Endometrial microvascular endothelial cells (primary cell): ENCODE data around the gene CRYGA. TPM values are rescaled to one million over a fixed set of nuclear protein-coding genes. Genes with fewer than 3 reads are reported as not detected.
"Not testable (repeated sequence)": the region's sequence is repeated elsewhere in the genome, so short reads cannot be mapped to it uniquely, and the experiment has no call there.

Source experiments
- in situ Hi-C: cut with HindIII; loops from 2 replicates; pipeline ENCODE4 v1.10.0; 2017; ENCODE audit warnings: low sequenced_read_pairs, low pct_unique_long_range_greater_than_20kb; ENCODE audit errors: inconsistent ontology term
- total RNA-seq: library from RNA; depleted of rRNA; stranded (reverse); fragments of >200 nt; gene quantifications from one replicate; pipeline ENCODE4 v1.2.3, GENCODE V29; 2015; ENCODE audit errors: inconsistent ontology term

Gene CRYGA
- total RNA-seq, 1 donor from 2014 or later, result not detected

DNA sequence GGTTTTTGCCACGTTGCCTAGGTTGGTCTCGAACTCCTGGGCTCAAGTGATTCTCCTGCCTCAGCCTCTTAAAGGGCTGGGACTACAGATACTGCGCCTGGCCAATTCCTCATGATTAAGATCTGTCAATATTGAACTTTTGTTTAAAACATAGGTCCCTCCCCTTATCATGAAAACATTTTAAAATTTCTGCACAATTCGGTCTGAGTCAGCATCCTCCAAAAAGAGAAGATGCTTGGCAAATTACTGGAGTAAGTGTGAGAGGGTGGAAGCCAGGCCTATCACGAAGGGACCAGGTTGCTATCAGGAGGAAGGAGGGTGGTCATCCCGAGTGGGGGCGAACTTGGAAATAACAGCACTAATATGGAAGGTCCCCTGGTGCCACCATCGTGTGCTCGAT is 10.8 kb upstream of the CRYGA start:
- in situ Hi-C loops, result no loop called here

DNA sequence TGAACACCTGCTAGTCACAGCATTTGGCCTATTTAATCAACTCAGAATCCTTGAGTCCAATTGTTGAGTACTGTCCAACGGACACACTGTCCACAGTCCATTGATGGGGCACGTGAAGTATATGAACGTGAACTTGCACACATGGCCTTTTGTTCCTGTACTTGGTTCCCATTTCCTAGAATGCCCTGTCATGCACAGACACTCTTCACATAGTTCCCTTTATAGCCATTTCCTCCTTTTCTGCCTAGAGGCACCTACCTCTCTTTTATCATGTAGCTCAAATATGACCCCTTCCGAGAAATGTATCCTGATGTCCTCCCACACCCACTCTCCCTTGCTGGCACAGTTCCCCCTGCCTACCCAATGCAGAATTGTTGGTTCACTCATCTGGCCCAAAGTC is 8.7 kb upstream of the CRYGA start:
- in situ Hi-C loops, result no loop called here

DNA sequence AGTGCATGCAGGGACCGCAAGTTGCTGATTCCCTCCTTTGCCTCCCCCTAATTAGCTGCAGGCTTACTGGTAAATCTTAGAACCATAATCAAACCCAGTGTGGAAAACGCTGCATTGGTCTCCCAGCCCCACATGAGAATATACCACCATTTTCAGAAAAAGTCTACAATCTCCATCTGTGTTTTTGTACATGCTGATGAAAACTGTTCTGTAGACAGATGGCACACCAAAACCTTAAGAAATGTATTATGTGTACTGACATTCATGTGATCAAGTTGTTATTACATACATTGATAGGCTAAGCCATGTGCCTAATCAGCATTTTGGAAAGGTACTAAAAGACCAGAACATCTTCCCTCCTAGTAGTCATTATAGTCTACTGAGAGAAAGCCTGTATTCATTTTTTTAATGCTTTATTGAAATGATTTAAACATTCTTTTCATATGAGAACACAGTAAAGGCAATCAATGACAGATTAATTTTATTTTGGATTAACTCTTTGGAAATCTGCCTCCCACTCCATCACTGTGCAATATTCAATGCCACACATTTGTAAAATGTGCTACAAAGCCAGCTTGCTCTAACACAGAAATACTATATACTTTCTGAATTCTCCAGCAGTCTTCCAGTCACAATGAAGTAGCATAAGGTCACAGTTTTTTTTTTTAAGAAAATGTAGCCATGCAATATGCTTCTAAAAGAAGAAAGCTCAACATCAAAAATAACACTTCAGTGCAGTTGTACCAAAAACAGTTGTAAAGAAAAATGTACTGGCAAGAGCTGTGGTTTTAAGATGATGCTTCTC is 1.8 kb upstream of the CRYGA start:
- in situ Hi-C loops, result no loop called here

DNA sequence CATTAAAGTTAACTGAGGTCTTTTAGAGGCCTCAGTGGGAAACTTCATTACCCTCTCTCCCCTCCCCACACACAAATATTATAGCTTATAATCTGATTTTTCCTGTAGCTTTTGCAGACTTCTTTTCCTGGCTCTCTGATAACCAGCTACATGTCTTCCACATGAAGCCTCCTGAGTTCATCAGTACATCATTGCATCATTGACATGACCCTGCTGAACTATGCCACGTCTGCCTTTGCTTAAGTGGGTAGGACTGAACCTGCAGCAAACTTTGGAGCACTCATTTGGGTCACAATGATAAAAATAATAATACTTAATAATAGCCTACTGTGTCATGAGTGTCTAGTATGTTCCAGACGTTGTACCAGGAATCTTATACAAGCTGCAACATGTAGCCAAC is 7.0 kb downstream of the CRYGA start:
- in situ Hi-C loops, result no loop called here

DNA sequence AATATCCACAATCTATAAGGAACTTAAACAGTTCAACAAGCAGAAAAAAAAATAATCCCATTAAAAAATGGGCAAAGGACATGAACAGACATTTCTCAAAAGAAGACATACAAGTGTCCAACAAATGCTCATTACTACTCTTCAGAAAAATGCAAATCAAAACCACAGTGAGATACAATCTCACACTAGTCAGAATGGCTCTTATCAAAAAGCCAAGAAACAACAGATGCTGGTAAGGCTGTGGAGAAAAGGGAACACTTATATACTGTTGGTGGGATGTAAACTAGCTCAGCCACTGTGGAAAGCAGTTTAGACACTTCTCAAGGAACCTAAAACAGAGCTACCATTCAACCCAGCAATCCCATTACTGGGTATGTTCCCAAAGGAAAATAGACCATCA is 10.2 kb downstream of the CRYGA start:
- in situ Hi-C loops, result no loop called here

DNA sequence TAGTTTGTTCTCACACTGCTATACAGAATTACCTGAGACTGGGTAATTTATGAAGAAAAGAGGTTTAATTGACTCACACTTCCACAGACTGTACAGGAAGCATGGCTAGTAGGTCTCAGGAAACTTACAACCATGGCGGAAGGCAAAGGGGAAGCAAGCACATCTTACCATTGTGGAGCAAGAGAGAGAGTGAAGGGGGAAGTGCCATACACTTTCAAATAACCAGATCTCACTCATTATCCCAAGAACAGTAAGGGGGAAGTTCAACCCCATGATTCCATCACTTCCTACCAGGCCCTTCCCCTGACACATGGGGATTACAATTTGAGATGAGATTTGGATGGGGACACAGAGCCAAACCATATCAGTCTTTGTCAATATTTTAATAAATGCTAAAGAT is 12.4 kb downstream of the CRYGA start:
- in situ Hi-C loops, result no loop called here

DNA sequence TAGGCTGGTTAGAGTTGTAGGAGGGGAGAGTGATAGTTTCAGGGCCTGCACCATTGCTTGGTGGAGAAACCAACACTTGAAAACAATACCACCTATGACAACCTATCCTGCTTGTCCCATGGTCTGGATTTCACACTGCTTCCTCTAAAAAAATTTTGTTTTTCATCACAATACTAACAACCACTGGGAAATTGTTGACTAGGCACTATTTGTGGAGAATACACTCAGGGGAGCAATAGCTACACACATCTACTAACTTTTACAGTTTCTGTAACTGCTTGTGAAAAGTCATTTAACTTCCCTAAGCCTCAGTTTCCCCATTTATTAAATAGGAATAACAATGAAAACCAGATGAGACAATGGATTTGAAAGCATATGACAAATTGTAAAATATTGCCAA is 13.3 kb downstream of the CRYGA start:
- in situ Hi-C loops, result no loop called here

DNA sequence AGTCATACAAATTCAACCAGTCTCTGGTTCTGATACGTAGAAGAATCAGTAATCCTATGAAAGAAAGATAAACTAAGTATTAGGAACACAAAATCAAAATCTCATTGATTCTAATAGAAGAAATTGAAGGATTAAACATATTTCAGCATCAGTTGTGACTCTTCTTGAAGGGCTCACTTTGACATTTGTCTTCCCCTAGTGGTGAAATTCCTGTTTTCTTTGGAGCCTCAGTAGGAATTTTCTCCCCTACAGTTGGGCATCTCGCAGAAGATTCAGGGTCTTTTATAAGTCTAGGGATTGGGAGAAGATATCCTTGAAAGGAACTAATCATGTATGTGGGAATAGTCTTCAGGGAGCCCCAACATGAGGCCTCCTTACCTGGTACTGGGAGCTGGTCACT is 14.6 kb downstream of the CRYGA start:
- in situ Hi-C loops, result no loop called here

DNA sequence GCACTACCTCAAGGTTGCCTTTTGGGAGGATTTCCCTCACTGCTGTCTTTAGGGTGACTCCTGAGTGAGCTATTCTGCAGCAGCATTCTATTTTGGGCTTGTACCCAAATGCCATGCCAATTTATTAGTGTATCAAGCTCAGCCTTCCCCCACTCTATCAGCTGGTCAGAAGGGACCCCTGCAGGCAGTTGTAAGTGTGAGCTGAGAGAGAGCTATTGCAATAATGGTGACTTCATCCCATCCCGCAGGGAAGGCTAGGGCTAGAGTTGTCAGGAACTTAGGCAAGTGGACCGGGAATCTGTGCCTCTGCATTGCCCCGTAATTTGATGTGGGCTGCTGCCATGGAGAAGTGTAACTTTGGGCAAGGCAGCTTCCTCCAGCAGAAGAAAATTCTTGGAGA is 15.6 kb downstream of the CRYGA start:
- in situ Hi-C loops, result no loop called here

DNA sequence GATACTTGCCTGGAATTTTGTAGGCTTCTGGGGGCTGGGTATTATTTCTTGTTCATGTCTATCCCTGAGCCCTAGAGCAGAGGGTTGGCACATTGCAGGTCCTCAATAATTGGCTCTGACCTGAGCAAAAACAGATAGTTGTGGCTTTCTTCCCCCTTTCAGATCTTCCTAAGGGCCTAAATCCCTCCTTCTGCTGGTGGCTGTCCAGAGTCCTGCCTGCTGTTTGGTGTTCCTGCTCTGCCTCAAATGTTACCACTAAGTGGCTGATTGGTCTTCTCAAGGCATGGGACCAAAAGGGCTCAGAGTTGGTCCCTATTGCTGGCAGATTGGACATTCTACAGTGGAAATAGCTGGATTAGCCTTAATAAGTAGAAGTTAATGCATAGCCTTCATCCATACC is 16.4 kb downstream of the CRYGA start:
- in situ Hi-C loops, result no loop called here

DNA sequence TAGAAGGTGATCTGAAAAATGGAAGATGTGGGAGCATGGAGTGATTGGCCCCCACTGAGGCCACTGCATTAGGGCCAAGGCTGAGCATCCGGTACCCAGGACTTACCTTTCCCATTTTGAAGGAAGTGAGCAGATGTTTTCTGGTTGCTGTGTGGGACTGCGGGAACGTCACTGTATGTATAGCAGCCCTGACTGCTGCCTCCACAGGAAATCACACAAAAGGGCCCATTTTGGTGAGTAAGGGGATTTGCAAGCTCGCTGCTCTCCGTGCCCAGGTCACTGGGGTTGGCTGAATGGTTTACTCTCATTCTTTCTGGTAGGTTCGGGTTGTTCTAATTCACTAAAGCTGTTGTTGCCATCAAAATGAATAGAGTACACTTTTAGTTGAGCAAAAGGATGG is 17.4 kb downstream of the CRYGA start, which contains the start of gene CRYGB:
Gene CRYGB, minus strand, starts transcription at position 153 of the 400 bp plus-strand sequence. Its CDS starts 38 bp downstream, at position 115.
- in situ Hi-C loops, result no loop called here

DNA sequence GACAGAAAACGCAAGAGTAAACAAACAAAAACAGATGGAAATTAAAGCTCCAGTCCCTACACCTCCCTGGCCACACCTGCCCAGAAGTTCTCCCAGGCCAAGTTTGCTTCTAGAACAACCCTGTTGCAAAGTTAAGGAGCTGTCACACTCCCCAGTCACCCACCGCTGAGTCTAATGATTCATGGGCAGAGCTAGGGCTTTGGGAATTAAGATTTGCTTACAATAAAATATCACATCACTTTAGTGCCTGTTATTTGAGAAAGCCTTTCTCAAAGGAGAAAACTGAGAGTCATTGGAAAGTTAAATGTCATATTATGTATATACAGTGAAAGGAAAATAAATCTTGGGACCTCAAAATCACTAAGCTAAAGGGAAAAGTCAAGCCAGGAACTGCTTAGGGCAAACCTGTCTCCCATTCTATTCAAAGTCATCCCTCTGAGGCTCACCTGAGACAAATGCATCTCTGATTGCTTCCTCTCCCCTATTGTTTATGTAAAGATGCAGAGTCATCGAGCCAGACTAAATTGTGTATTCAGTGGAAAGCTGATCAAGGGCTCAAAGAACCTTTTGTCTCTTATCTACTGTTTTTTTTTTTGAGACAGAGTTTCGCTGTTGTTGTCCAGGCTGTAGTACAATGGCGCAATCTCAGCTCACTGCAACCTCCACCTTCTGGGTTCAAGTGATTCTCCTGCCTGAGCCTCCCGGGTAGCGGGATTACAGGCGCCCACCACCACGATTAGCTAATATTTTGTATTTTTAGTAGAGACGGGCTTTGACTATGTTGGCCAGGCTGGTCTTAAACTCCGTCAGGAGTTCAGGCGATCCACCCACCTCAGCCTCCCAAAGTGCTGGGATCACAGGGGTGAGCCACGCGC is 20.2 kb downstream of the CRYGA start:
- in situ Hi-C loops, result no loop called here

DNA sequence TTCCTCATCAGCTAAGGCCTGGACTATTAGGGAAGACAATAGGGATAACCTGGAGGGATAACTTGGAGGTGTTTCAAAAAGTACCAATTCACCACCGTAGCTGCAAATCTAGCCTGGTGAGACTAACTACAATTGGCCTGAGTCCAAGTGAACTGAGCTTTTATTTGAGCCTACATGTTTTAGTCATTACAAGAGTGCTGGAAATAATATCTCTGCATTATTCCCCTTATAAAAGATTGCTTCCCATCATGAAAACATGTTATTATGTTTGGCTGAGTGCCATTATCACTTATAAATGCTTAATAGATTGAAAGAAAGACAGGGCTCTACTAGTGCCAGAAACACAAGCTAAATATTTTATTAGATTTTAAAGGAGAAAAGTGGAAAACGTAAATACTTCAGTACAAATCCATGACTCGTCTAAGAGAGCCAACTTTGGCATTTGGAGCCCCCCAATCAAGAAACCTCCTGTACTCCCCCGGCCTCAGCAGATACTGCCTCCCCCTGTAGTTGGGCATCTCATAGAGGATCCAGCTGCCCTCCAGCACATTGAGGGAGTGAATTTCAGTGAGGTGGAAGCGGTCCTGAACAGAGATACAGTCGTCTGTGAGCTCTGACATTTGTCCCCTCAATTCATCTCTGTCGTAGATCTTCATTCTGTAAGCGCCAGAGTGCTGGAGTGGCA is 21.0 kb downstream of the CRYGA start:
- in situ Hi-C loops, result no loop called here

DNA sequence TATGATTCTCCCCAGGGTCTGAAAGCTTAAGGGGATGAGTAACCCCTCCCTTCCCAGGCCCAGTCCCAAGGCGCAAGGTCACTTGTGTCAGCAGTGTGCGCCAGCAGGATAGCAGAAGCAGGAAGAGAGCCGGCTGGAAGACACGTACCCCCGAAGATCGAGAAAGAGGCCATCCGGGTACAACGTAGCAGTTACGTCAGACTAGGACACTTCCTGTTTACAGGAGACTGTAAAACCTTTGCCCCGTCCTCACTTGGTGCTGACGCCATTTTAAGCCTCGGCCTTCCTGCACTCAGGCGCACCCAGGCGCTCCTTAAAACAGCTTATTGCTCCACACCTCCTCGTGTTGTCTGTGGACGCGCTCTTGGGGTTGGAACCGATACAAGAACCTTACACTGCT is 23.9 kb downstream of the CRYGA start:
- in situ Hi-C loops, result no loop called here

DNA sequence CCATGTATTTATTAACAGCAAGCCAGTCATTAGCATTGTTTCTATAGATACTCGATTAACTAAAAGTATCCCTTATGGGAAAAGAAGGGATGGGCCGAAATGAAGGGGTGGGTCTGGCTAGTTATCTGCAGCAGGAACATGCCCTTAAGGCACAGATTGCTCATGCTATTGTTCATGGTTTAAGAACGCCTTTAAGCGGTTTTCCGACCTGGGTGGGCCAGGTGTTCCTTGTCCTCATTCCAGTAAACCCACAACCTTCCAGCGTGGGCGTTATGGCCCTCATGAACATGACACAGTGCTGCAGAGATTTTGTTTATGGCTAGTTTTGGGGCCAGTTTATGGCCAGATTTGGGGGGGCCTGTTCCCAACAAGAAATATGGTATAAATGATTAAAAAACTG is 25.1 kb downstream of the CRYGA start:
- in situ Hi-C loops, result not testable (repeated sequence)

DNA sequence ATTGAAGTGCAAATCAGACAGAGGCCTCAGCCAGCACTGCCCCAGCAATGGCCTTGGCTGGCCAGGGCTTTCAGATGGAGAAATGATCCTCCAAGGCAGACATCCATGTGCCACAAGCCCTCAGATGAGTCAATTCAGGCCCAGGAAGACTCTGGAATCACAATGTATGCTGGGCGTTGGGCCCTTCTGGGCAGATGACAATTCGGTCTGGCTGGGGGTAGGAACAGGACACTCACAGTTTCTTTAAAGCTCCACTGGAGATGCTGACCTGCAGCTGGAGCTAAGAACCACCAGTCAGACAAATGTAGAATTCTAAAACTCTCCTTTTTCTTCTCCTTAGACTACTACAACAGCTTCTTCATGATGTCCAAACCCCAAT is 26.7 kb downstream of the CRYGA start:
- in situ Hi-C loops, result no loop called here

DNA sequence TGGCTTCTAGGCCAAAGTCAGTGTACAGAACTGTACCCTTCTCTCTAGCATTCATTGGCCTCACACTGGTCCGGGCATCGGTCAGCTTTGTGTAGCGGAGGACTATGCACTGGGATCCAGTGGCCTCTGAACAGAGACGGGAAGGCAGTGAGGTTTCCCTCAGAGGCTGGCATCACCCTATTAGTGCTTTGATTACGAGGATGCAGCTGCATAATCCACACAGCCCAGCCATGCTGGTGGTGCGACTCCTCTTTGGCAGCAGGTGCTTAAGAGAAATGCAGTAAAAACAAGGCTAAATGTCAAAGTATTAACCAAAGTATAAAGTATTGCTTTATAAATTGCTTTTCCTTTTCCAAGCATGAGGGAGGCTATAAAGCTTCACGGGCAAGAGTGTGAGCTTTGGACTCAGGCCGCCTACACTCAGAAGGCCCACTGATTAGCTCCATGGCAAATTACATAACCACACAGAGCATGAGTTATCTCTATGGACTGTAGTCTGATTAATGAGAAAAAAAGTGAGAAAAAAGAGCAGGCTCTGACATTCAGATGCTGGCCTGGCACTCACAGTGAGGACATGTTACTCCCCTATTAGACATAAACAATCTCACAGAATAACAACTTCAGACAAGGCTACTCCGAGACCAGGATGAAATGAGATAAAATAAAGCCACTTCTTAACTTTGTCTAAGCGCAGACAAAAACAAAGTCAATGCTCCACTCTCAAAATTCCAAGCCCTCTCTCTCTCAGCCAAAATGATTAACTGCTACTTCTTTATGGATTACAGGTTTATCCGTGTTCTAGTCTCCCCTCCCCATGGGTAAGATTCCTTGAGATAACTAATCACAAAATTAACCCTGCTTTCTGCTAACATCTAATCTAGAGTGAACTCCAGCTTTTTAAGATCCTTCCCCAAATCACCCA is 27.3 kb downstream of the CRYGA start:
- in situ Hi-C loops, result no loop called here

DNA sequence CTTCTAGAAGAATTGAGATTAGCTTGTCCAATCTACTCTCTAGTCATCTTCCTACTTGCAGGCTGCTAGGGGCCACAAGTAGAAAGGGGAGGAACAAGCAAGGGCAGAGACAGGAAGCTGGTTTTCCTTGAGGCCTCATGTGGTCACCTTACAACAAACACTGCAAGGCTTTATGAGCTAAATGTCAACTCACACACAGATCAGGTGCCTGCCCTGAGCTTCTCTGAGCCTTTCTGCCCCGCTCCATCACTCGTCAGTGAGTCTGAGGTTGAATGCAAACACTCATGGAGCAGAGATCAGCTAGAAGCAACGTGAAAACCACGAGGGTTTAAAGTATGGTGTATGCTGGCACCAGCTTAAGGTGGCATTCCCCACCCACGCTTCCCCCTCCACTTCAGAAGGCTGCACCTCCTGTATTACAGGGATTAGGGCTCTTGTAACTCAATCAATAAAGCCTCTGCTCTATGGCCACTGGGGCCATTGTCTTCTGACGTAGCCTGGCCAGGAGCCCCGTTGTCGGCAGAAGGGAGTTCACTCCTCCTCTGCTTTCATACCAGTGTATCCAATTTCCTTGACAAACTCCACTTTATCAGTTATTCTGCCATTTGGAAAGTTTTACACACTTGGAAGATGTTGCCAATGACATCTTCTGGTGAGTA is 28.3 kb downstream of the CRYGA start:
- in situ Hi-C loops, result no loop called here
